Endodermal cell (in vitro differentiated cells): ENCODE results near the gene ACTR10. TPM values are rescaled to one million over a fixed set of nuclear protein-coding genes. Genes with fewer than 3 reads are reported as not detected.

Experiments
- DNase-seq: peaks from one replicate; pipeline ENCODE4 v3.0.0-alpha.2; 2017
- H3K27ac ChIP-seq: 2 replicates; pipeline ENCODE4 v1.5.1; 2013; ENCODE audit warnings: mild to moderate bottlenecking, low read depth, low read length, moderate library complexity
- H3K27me3 ChIP-seq: 2 replicates; pipeline ENCODE4 v1.6.1; 2013; ENCODE audit warnings: mild to moderate bottlenecking, low read length, moderate library complexity; ENCODE audit not compliant: insufficient read depth, control insufficient read depth, poor library complexity, severe bottlenecking
- H3K36me3 ChIP-seq: 2 replicates; pipeline ENCODE4 v1.7.0; 2013; ENCODE audit warnings: mild to moderate bottlenecking, low read length, moderate library complexity; ENCODE audit not compliant: control insufficient read depth, insufficient read depth
- H3K4me1 ChIP-seq: one replicate; pipeline ENCODE4 v1.7.0; 2013; ENCODE audit warnings: low read length; ENCODE audit not compliant: control insufficient read depth, insufficient read depth
- H3K4me3 ChIP-seq: 2 replicates; pipeline ENCODE4 v1.5.1; 2013; ENCODE audit warnings: mild to moderate bottlenecking, low read length, moderate library complexity
- H3K9ac ChIP-seq: 2 replicates; pipeline ENCODE4 v1.6.1; 2013; ENCODE audit warnings: mild to moderate bottlenecking, low read length, moderate library complexity; ENCODE audit not compliant: poor library complexity, severe bottlenecking; ENCODE audit errors: extremely low read depth
- H3K9me3 ChIP-seq: 2 replicates; pipeline ENCODE4 v1.6.1; 2013; ENCODE audit warnings: mild to moderate bottlenecking, low read length, moderate library complexity; ENCODE audit not compliant: control insufficient read depth
- H3K27ac Mint-ChIP-seq: 2 replicates; pipeline ENCODE4 v1.8.0; 2020; ENCODE audit warnings: mixed read lengths
- H3K27me3 Mint-ChIP-seq: 2 replicates; pipeline ENCODE4 v1.8.0; 2021; ENCODE audit warnings: mild to moderate bottlenecking, mixed read lengths; ENCODE audit not compliant: insufficient read depth
- H3K36me3 Mint-ChIP-seq: 2 replicates; pipeline ENCODE4 v1.8.0; 2020; ENCODE audit warnings: low read depth, mixed read lengths
- H3K4me1 Mint-ChIP-seq: 2 replicates; pipeline ENCODE4 v1.8.0; 2020; ENCODE audit warnings: mixed read lengths
- H3K4me3 Mint-ChIP-seq: 2 replicates; pipeline ENCODE4 v1.8.0; 2020; ENCODE audit warnings: mild to moderate bottlenecking, moderate library complexity, mixed read lengths
- H3K9me3 Mint-ChIP-seq: 2 replicates; pipeline ENCODE4 v1.8.0; 2020; ENCODE audit warnings: mild to moderate bottlenecking, mixed read lengths
- WGBS, 2 experiments: methylation state at CpG; one replicate each; pipeline versions ENCODE4 v1.1.5 to v1.1.7; 2013; ENCODE audit warnings: missing lambda C conversion rate in 2 of 2, mixed read lengths in 1 of 2; ENCODE audit not compliant: insufficient coverage in 1 of 2, insufficient read length in 1 of 2; 5-methylcytosine and 5-hydroxymethylcytosine counted together
- total RNA-seq, 2 donors: library from RNA; stranded (reverse); fragmentation: NEBNext Ultra II Directional in 1 of 2; extraction: Animal tissue kit (Norgen Biotek cat#: 25700) in 1 of 2; gene quantifications; 2 replicates in 1 of 2; 3 replicates in 1 of 2; pipeline ENCODE4 v1.2.1, GENCODE V29; 2021
- TF ChIP-seq, protein P1 (sequence below): fragments of 200-600 bp; sonication (generic); conservative IDR thresholded peaks from 2 replicates; pipeline ENCODE4 v1.5.0; 2021; ENCODE audit warnings: antibody characterized with exemption, mild to moderate bottlenecking

Gene ACTR10
- total RNA-seq, 2 donors from 2014 or later, result 53.2 to 53.8 TPM

DNA sequence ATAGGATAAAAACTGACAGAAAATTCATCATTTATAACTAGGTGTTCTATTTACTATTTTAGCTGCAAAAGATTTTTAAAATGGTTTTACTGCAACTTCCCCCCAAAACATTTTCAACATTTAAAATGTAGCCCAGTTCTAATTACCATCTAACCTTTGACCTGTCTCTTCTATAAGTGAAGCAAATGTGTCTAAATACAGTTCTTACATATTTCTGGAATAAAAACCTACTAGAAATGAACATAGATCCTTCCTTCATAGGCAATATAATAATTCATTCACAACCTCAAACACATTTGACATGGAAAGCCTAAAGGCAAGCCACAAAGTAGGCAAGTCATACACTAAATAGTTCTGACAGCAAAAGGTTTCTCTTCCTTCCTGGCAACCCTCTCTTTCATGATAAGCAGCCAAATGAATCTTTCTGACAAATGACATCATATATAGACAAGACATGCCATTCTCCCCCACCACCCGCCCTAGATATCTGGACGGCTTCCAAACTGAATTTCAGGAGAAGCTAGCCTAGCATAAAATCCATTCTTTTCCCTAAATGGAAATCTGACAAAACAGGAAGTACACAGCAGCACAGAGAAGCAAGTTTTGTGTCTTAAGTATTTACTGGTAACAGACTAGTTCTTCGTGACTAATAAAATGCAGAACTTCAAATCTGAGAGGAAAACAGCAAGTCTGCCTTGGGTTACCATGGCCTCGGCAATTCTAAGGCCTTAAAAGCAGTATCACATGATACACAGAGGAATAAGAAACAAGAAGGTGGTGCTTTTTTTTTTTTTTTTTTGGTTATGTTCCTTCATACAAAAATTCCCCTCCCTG is 81.2 kb downstream of the ACTR10 start:
- Mint-ChIP-seq H3K27me3 (no peaks in the 10 kb centered on the region), H3K4me1 (peaks cover 3% of the 10 kb centered on the region), H3K4me3 (no peak overlapping the region), H3K9me3 (no peaks in the 10 kb centered on the region), H3K27ac (peak overlapping the region; percentile 24), H3K36me3 (peaks cover 64% of the 10 kb centered on the region)
- 99 to 100% methylated on average over 1 to 4 of the region's 4 CpGs for WGBS, 2 experiments
- Histone ChIP-seq H3K36me3 (peaks cover 77% of the 10 kb centered on the region), H3K9me3 (no peaks in the 10 kb centered on the region), H3K27ac (no peak overlapping the region), H3K27me3 (no peaks in the 10 kb centered on the region), H3K4me1 (no peaks in the 10 kb centered on the region), H3K4me3 (no peak overlapping the region), H3K9ac (no peak overlapping the region)
- no peak for DNase-seq
- TF ChIP-seq, protein P1, sequence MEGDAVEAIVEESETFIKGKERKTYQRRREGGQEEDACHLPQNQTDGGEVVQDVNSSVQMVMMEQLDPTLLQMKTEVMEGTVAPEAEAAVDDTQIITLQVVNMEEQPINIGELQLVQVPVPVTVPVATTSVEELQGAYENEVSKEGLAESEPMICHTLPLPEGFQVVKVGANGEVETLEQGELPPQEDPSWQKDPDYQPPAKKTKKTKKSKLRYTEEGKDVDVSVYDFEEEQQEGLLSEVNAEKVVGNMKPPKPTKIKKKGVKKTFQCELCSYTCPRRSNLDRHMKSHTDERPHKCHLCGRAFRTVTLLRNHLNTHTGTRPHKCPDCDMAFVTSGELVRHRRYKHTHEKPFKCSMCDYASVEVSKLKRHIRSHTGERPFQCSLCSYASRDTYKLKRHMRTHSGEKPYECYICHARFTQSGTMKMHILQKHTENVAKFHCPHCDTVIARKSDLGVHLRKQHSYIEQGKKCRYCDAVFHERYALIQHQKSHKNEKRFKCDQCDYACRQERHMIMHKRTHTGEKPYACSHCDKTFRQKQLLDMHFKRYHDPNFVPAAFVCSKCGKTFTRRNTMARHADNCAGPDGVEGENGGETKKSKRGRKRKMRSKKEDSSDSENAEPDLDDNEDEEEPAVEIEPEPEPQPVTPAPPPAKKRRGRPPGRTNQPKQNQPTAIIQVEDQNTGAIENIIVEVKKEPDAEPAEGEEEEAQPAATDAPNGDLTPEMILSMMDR, result no peak

DNA sequence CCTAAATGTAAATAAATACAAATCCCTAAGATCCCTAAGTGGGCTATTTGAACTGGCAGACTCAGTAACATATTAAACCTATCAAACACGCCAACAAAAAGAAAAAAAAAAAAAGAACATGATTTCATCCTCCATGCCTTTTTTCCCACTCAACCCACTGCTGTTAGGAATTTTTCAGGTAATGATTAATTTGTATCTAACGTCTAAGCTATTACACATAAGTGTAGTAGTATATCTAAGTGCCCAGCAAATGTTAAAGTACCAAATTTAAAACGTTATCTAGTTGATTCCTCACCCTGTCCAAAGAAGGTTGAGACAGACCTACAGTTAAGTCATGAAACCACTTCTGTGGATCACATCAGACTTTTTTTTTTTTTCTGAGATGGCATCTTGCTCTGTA is 82.0 kb downstream of the ACTR10 start:
- H3K36me3 Mint-ChIP-seq, result peaks cover 68% of the 10 kb centered on the region
- no peaks in the 10 kb centered on the region for H3K27me3 ChIP-seq
- TF ChIP-seq, protein P1, result no peak
- H3K9ac ChIP-seq, result no peak overlapping the region
- H3K27me3 Mint-ChIP-seq, result no peaks in the 10 kb centered on the region
- H3K9me3 Mint-ChIP-seq, result no peaks in the 10 kb centered on the region
- H3K9me3 ChIP-seq, result no peaks in the 10 kb centered on the region
- H3K4me1 Mint-ChIP-seq, result peaks cover 3% of the 10 kb centered on the region
- H3K4me3 ChIP-seq, result no peak overlapping the region
- no peak overlapping the region for H3K4me3 Mint-ChIP-seq
- no peaks in the 10 kb centered on the region for H3K4me1 ChIP-seq
- WGBS, 2 experiments, result 100% methylated on average over 2 of the region's 3 CpGs; no CpG with 5 or more reads in 1 of the 2 experiments
- peak overlapping the region; percentile 24 for H3K27ac Mint-ChIP-seq
- DNase-seq, result no peak
- no peak overlapping the region for H3K27ac ChIP-seq
- peaks cover 83% of the 10 kb centered on the region for H3K36me3 ChIP-seq

DNA sequence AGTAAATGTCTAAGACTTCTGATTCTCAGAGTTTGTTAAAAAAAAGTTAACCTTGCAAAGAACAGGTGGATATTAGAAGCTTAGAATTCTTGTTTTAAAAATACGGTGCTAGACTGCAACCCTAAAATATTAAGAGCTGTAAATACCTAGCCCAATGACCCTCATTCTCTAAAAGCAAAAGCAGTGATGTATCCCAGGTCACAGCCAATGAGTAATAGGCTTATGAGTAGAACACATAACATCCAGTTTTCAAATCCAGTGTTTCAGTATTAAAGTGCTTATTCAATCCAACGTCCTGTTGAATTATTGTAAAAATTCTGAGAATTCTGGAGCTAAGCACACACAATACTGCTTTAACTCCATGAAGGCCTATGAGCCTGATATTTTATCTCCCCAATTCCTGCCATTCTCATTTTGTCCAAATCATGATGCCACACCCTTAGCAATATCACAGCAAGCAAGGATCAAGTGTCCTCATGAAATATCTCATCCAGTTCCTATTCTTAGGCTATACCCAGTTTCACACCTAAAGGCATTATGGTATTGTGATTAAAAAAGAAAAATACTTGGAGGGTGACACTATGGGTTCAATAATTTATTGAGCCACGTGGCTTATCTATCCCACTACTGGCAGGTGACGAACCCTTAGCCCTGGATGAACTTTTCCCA is 83.1 kb downstream of the ACTR10 start:
- H3K27ac Mint-ChIP-seq, result no peak overlapping the region
- H3K36me3 Mint-ChIP-seq, result peaks cover 72% of the 10 kb centered on the region

More for the DNA sequence above, 83.1 kb downstream of the ACTR10 start:
- H3K4me3 Mint-ChIP-seq, result no peak overlapping the region
- Histone ChIP-seq H3K36me3 (peaks cover 91% of the 10 kb centered on the region), H3K27ac (no peak overlapping the region), H3K4me1 (no peaks in the 10 kb centered on the region), H3K27me3 (no peaks in the 10 kb centered on the region), H3K9ac (no peak overlapping the region), H3K4me3 (no peak overlapping the region), H3K9me3 (no peaks in the 10 kb centered on the region)
- DNase-seq, result no peak
- TF ChIP-seq, protein P1, result no peak
- WGBS, 2 experiments, result 95 to 100% methylated on average over 2 to 4 of the region's 4 CpGs
- no peaks in the 10 kb centered on the region for H3K9me3 Mint-ChIP-seq
- H3K4me1 Mint-ChIP-seq, result peaks cover 3% of the 10 kb centered on the region
- no peaks in the 10 kb centered on the region for H3K27me3 Mint-ChIP-seq
